Bronchial epithelial cell (primary cell): ENCODE data around the gene GAPDHS. TPM values are rescaled to one million over a fixed set of nuclear protein-coding genes. Genes with fewer than 3 reads are reported as not detected.

Experiments used
- DNase-seq: peaks from one replicate; pipeline ENCODE4 v3.0.0-alpha.2; 2010; ENCODE audit warnings: low read depth
- FAIRE-seq: peaks from 2 replicates; lab custom pipeline; 2011; peaks lifted over from hg19 to GRCh38; lab: Jason Lieb, UNC
- H3K27me3 ChIP-seq: 2 replicates; pipeline ENCODE4 v1.5.1; 2011; ENCODE audit warnings: low read length; ENCODE audit not compliant: control insufficient read depth, insufficient read depth
- H3K36me3 ChIP-seq: 2 replicates; pipeline ENCODE4 v1.5.1; 2011; ENCODE audit warnings: low read length; ENCODE audit not compliant: control insufficient read depth, insufficient read depth
- H3K4me3 ChIP-seq: 2 replicates; pipeline ENCODE4 v1.5.1; 2011; ENCODE audit warnings: mild to moderate bottlenecking, low read depth, low read length, control low read depth
- total RNA-seq: library from RNA; depleted of rRNA; stranded (reverse); fragments of >200 nt; gene quantifications from 2 replicates; pipeline ENCODE4 v1.2.1, GENCODE V29; 2014
- TF ChIP-seq, protein P1 (sequence below): IDR thresholded peaks from 2 replicates; pipeline ENCODE4 v1.5.1; 2011; ENCODE audit warnings: mild to moderate bottlenecking, moderate library complexity, low read length, control low read depth, inconsistent platforms; ENCODE audit not compliant: insufficient read depth, severe bottlenecking

The GAPDHS gene
- total RNA-seq, 1 donor from 2014 or later, result not detected

DNA sequence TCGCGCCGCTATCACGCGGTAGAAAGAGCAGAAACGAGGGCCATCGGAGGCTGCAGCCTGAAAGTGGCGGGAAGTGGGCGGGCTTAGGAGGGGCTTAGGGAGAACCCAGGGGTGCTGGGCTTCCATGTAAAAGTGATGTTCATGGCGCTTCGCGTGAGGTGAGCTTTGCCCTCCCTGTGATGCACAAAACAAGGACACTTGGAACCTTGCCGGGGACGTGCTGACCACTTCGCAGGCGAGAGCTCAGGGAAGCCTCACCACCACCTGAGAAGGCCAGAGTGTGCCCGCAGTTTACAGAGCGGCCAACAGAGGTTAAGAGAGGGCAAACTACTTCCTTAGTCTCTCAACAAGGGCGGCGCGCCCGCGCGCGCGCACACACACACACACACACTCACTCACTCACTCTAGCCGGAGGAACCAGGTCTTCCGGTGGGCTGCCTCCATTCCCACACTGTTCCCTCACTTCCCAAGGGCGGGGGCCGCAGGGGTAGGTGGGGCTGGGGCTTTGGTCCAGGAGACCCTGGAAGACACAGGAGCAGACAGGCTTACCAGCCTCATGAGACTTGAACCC, 651 bp downstream of the GAPDHS start:
- Histone ChIP-seq H3K4me3 (no peak overlapping the region), H3K27me3 (peaks cover 5% of the 10 kb centered on the region), H3K36me3 (no peaks in the 10 kb centered on the region)
- TF ChIP-seq, protein P1, sequence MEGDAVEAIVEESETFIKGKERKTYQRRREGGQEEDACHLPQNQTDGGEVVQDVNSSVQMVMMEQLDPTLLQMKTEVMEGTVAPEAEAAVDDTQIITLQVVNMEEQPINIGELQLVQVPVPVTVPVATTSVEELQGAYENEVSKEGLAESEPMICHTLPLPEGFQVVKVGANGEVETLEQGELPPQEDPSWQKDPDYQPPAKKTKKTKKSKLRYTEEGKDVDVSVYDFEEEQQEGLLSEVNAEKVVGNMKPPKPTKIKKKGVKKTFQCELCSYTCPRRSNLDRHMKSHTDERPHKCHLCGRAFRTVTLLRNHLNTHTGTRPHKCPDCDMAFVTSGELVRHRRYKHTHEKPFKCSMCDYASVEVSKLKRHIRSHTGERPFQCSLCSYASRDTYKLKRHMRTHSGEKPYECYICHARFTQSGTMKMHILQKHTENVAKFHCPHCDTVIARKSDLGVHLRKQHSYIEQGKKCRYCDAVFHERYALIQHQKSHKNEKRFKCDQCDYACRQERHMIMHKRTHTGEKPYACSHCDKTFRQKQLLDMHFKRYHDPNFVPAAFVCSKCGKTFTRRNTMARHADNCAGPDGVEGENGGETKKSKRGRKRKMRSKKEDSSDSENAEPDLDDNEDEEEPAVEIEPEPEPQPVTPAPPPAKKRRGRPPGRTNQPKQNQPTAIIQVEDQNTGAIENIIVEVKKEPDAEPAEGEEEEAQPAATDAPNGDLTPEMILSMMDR, result no peak
- no peak for DNase-seq
- no peak for FAIRE-seq

DNA sequence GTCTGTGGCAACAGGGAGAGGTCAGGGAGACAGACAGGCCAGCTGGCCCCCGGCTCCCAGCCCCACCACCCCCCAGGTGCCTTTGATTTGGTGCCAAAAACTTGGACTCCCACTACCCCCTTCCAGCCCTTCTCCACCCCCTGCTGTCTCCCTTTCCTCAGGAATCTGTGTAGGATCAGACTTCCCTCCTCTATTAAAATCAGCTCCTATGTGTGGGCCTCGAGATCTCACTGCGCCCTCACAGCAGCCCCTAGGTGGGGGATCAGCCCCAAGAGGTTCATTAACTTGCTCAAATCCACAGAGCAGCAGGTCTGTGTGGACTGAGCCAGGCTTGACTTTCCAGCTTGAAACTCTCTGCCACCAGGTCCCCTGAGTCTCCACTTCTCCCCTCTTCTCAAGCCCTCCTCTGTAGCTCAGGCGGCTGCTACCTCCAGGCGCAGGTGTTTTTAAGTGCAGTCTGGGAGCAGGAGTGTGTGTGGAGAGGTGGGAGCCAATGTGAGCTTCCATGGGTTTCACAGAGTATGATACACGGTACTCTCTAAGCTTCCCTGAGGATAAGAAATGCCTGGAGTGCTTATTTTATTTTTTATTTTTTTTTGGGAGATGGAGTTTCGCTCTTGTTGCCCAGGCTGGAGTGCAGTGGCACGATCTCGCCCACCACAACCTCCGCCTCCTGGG, 1.7 kb downstream of the GAPDHS start:
- Histone ChIP-seq H3K36me3 (no peaks in the 10 kb centered on the region), H3K27me3 (peaks cover 5% of the 10 kb centered on the region), H3K4me3 (no peak overlapping the region)
- DNase-seq (no peak), FAIRE-seq (no peak)
- TF ChIP-seq, protein P1, result no peak

DNA sequence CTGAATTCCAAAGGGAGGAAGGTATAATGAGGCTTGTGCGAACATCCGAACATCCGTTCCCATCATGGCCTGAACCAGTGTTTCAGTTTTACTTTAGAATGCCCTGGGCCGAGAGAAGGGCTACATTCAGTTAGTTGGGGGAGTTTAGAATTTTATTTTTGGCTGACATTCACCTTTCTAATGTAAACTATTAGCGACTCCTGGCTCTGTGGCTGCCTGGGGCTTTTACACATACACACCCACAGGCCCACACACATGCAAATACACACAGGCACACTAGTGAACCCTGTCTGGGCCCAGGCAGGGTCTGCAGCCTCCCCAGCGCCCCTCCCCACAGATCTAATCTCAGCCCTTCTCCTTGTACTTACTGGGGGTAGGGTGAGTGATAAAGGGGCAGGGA, 6.1 kb downstream of the GAPDHS start:
- DNase-seq, result no peak
- TF ChIP-seq, protein P1, result no peak
- H3K27me3 ChIP-seq, result no peaks in the 10 kb centered on the region
- no peak overlapping the region for H3K4me3 ChIP-seq
- no peak for FAIRE-seq
- peaks cover 4% of the 10 kb centered on the region for H3K36me3 ChIP-seq

- DNase-seq (no peak), FAIRE-seq (no peak)
- Histone ChIP-seq H3K4me3 (no peak overlapping the region), H3K27me3 (no peaks in the 10 kb centered on the region), H3K36me3 (peaks cover 4% of the 10 kb centered on the region)
- TF ChIP-seq, protein P1, result no peak
These were observed 6.6 kb downstream of the GAPDHS start for GRCh38 chr19:35539850-35540249.

DNA sequence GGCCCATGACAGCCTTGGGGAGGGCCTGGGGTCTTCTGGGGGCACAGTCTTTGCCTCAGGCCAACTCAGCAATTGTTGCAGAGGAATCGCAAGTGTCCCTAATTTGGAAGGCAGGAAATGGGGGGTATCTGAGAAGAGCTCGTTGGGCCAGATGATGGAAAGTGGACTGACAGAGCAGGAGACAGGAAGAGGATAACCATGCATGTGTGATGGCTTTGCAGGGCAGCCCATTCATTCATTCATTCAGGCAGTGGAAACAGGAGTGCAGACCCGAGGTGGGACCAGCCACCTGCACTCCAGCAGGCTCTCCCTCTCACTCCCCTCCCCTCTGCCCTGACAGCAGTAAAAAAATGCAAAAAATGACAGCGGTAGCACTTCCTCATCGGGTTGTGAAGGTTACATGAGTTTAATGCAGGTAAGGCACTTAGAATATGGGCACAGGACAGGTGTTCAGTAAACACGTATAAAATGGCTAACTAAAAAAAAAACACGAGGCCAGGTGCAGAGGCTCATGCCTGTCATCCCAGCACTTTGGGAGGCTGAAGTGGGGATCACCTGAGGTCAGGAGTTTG, 7.2 kb downstream of the GAPDHS start:
- DNase-seq (no peak), FAIRE-seq (no peak)
- TF ChIP-seq, protein P1, result no peak
- Histone ChIP-seq H3K4me3 (no peak overlapping the region), H3K36me3 (peaks cover 4% of the 10 kb centered on the region), H3K27me3 (no peaks in the 10 kb centered on the region)
